Upper lobe of left lung (tissue), 6 donors: ENCODE results near the gene AMBP. TPM values are rescaled to one million over a fixed set of nuclear protein-coding genes. Genes with fewer than 3 reads are reported as not detected.

Experiments used
- ATAC-seq, 2 donors: fragments of 200-7000 bp; cut with Tn5 transposase; one replicate each; pipeline ENCODE4 v1.9.1; 2022; ENCODE audit warnings: mild to moderate bottlenecking in 2 of 2, moderate library complexity in 2 of 2; ENCODE audit not compliant: low FRiP score in 2 of 2
- DNase-seq, 2 donors: peaks; one replicate each; pipeline ENCODE4 v3.0.0-alpha.2; 2019 to 2020
- H3K27ac ChIP-seq, 4 donors: fragments of 200-600 bp; sonication (generic); one replicate each; pipeline ENCODE4 v1.5.1; 2016 to 2019
- H3K27me3 ChIP-seq, 4 donors: fragments of 200-600 bp; sonication (generic); one replicate each; pipeline ENCODE4 v1.5.1; 2017 to 2019
- H3K36me3 ChIP-seq, 4 donors: fragments of 200-600 bp; sonication (generic); one replicate each; pipeline ENCODE4 v1.5.1; 2016 to 2019
- H3K4me1 ChIP-seq, 4 donors: fragments of 200-600 bp; sonication (generic); one replicate each; pipeline ENCODE4 v1.5.1; 2018 to 2019
- H3K4me3 ChIP-seq, 4 donors: fragments of 200-600 bp; sonication (generic); one replicate each; pipeline ENCODE4 v1.5.1; 2017 to 2019; ENCODE audit warnings: mild to moderate bottlenecking in 2 of 4, moderate library complexity in 1 of 4
- H3K9me3 ChIP-seq, 4 donors: fragments of 200-600 bp; sonication (generic); one replicate each; pipeline ENCODE4 v1.5.1; 2018 to 2019
- EP300 ChIP-seq, 4 donors: sonication (generic); formaldehyde crosslinking; IDR thresholded peaks; one replicate each; pipeline ENCODE4 v1.5.1; 2017; ENCODE audit warnings: antibody characterized with exemption in 4 of 4, control low read depth in 2 of 4
- POLR2A ChIP-seq, 4 donors: fragments of 450-650 bp; IDR thresholded peaks; one replicate each; pipeline ENCODE4 v1.5.1; 2016 to 2017; ENCODE audit warnings: antibody characterized with exemption in 4 of 4, mild to moderate bottlenecking in 2 of 4
- POLR2AphosphoS5 ChIP-seq, 2 donors: sonication (generic); formaldehyde crosslinking; IDR thresholded peaks; one replicate each; pipeline ENCODE4 v1.5.1; 2017; ENCODE audit warnings: antibody characterized with exemption in 2 of 2
- WGBS, 2 donors: methylation state at CpG; one replicate each; pipeline ENCODE4 v1.1.5; 2017 to 2018; 5-methylcytosine and 5-hydroxymethylcytosine counted together
- total RNA-seq, 6 donors: library from RNA; depleted of rRNA in 4 of 6; stranded (reverse); fragments of >200 nt in 4 of 6; gene quantifications; one replicate each; pipeline versions ENCODE4 v1.1.0 to v1.2.1, GENCODE V29; 2016 to 2021
- TF ChIP-seq, protein P1 (sequence below), 6 experiments: fragments of 450-650 bp in 4 of 6; fragments of 200-600 bp in 2 of 6; sonication (generic) in 2 of 6; IDR thresholded peaks; one replicate each; pipeline ENCODE4 v1.5.1; 2016 to 2019; ENCODE audit warnings: antibody characterized with exemption in 6 of 6
- donor health status: DM: no; HTN: no; CAD: no; lungs with moderate emphysema.
- donor health status: DM: no; HTN: yes; CAD: no; lungs with severe emphysema.

AMBP gene
- total RNA-seq, 6 donors from 2014 or later, result 0.46 to 4.0 (median 3.1) TPM; not detected in 3

DNA sequence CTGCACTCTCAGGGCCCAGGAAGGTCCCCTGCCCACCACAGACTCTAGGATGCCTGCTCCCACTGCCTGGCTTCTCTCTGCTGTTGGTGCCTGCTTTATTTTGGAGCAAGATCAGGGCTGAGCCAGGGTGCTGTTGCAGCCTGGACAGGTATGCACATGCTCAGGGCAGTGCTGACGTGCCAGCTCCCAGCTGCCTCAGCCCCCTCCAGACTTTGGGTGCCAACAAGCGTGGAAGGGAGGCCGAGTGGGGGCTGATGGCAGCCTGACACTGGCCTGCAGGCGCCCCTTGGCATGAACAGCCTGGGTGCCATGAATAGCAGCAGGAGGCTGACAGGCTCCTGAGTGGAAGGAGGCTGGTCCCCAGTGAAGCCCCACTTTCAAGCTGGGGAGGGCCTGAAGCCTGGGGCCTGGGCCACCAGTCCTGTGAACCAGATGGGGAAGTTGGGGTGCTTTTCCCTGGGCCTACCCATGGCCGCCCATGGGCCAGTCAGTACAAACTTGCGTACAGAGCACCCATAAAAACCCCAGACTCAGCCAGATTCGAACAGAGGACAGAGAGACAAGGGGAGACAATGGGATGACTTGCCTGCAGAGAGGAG, 6.8 kb downstream of the AMBP start:
- Histone ChIP-seq H3K4me3 (no peak overlapping the region), H3K4me1 (no peaks in the 10 kb centered on the region), H3K27ac (no peak overlapping the region), H3K27me3 (no peaks in the 10 kb centered on the region), H3K9me3 (no peaks in the 10 kb centered on the region), H3K36me3 (no peaks in the 10 kb centered on the region)
- TF ChIP-seq, protein P1, sequence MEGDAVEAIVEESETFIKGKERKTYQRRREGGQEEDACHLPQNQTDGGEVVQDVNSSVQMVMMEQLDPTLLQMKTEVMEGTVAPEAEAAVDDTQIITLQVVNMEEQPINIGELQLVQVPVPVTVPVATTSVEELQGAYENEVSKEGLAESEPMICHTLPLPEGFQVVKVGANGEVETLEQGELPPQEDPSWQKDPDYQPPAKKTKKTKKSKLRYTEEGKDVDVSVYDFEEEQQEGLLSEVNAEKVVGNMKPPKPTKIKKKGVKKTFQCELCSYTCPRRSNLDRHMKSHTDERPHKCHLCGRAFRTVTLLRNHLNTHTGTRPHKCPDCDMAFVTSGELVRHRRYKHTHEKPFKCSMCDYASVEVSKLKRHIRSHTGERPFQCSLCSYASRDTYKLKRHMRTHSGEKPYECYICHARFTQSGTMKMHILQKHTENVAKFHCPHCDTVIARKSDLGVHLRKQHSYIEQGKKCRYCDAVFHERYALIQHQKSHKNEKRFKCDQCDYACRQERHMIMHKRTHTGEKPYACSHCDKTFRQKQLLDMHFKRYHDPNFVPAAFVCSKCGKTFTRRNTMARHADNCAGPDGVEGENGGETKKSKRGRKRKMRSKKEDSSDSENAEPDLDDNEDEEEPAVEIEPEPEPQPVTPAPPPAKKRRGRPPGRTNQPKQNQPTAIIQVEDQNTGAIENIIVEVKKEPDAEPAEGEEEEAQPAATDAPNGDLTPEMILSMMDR (IDR thresholded peaks at IDR 0.05), result no peak
- TF ChIP-seq POLR2AphosphoS5 (IDR thresholded peaks at IDR 0.05), result no peak
- no peak for TF ChIP-seq EP300 (IDR thresholded peaks at IDR 0.05)
- no peak for TF ChIP-seq POLR2A (IDR thresholded peaks at IDR 0.05)
- 90% methylated on average over 2 to 7 of the region's 7 CpGs for WGBS, 2 donors
- DNase-seq (peak in 1 of 2 donors; percentile 25), ATAC-seq (peak in 1 of 2 donors; percentile 7)

- DNase-seq (peak in 1 of 2 donors; percentile 70), ATAC-seq (peak; percentile 14 to 26)
- Histone ChIP-seq H3K4me1 (no peaks in the 10 kb centered on the region), H3K27me3 (no peaks in the 10 kb centered on the region), H3K4me3 (no peak overlapping the region), H3K9me3 (no peaks in the 10 kb centered on the region), H3K27ac (no peak overlapping the region), H3K36me3 (no peaks in the 10 kb centered on the region)
- 97% methylated on average over 13 of the region's 17 CpGs; no CpG with 5 or more reads in 1 of the 2 donors for WGBS, 2 donors
- TF ChIP-seq, protein P1 (IDR thresholded peaks at IDR 0.05), result no peak
- TF ChIP-seq EP300 (IDR thresholded peaks at IDR 0.05) (no peak), POLR2A (IDR thresholded peaks at IDR 0.05) (no peak), POLR2AphosphoS5 (IDR thresholded peaks at IDR 0.05) (no peak)
Measured at GRCh38 chr9:114070188-114071103, 7.7 kb downstream of the AMBP start.

GRCh38 chr9:114069476-114070187, 8.5 kb downstream of the AMBP start:
- no peaks in the 10 kb centered on the region for H3K9me3 ChIP-seq
- no peak for ATAC-seq
- H3K27me3 ChIP-seq, result no peaks in the 10 kb centered on the region

GRCh38 chr9:114065304-114065703, 12.8 kb downstream of the AMBP start:
- no peak overlapping the region for H3K4me3 ChIP-seq
- no peaks in the 10 kb centered on the region for H3K27me3 ChIP-seq
- H3K9me3 ChIP-seq, result no peaks in the 10 kb centered on the region
- peak in 1 of 2 donors; percentile 0 for DNase-seq
- no peaks in the 10 kb centered on the region for H3K36me3 ChIP-seq
- ATAC-seq, result no peak
- H3K4me1 ChIP-seq, result no peaks in the 10 kb centered on the region
- whole genome bisulfite sequencing, 2 donors, result 83 to 89% methylated on average over 8 of the region's 8 CpGs
- TF ChIP-seq, protein P1 (IDR thresholded peaks at IDR 0.05), result no peak
- TF ChIP-seq EP300 (IDR thresholded peaks at IDR 0.05) (no peak), POLR2A (IDR thresholded peaks at IDR 0.05) (no peak), POLR2AphosphoS5 (IDR thresholded peaks at IDR 0.05) (no peak)
- no peak overlapping the region for H3K27ac ChIP-seq

More at GRCh38 chr9:114069476-114070187, 8.5 kb downstream of the AMBP start:
- TF ChIP-seq POLR2AphosphoS5 (IDR thresholded peaks at IDR 0.05) (no peak), EP300 (IDR thresholded peaks at IDR 0.05) (no peak), POLR2A (IDR thresholded peaks at IDR 0.05) (no peak)
- TF ChIP-seq, protein P1 (IDR thresholded peaks at IDR 0.05), result no peak
- no peaks in the 10 kb centered on the region for H3K4me1 ChIP-seq
- WGBS, 2 donors, result 87 to 94% methylated on average over 4 to 9 of the region's 9 CpGs
- no peak overlapping the region for H3K27ac ChIP-seq
- H3K36me3 ChIP-seq, result no peaks in the 10 kb centered on the region
- H3K4me3 ChIP-seq, result no peak overlapping the region
- DNase-seq, result no peak
